ENCODE results near the gene MAGEA8. TPM values are rescaled to one million over a fixed set of nuclear protein-coding genes. Genes with fewer than 3 reads are reported as not detected.

Gene MAGEA8
- total RNA-seq, 1 donor from 2014 or later: not detected

- peaks cover 5% of the 10 kb centered on the region for H3K9me3 Mint-ChIP-seq (ENCODE audit: unreplicated experiment)
- H3K4me3 Mint-ChIP-seq (ENCODE audit: unreplicated experiment): no peak overlapping the region
Observed at GRCh38 chrX:149851864-149852263, 29.1 kb upstream of the MAGEA8 start.

GRCh38 chrX:149853925-149854324, 27.1 kb upstream of the MAGEA8 start:
- H3K36me3 Mint-ChIP-seq (ENCODE audit: unreplicated experiment): no peaks in the 10 kb centered on the region
- no peaks in the 10 kb centered on the region for H3K27me3 Mint-ChIP-seq (ENCODE audit: unreplicated experiment)
- no peak overlapping the region for H3K4me3 Mint-ChIP-seq (ENCODE audit: unreplicated experiment)
- no peak overlapping the region for H3K27ac Mint-ChIP-seq (ENCODE audit: unreplicated experiment)
- H3K9me3 Mint-ChIP-seq (ENCODE audit: unreplicated experiment): peaks cover 5% of the 10 kb centered on the region
- no peak for DNase-seq (ENCODE audit: extremely low spot score, unreplicated experiment)
- no peaks in the 10 kb centered on the region for H3K4me1 Mint-ChIP-seq (ENCODE audit: unreplicated experiment)
- no peak for TF ChIP-seq CTCF (IDR thresholded peaks at IDR 0.05)

More at GRCh38 chrX:149851864-149852263, 29.1 kb upstream of the MAGEA8 start:
- Mint-ChIP-seq H3K27me3 (ENCODE audit: unreplicated experiment) (no peaks in the 10 kb centered on the region), H3K4me1 (ENCODE audit: unreplicated experiment) (no peaks in the 10 kb centered on the region), H3K27ac (ENCODE audit: unreplicated experiment) (no peak overlapping the region), H3K36me3 (ENCODE audit: unreplicated experiment) (no peaks in the 10 kb centered on the region)
- TF ChIP-seq CTCF (IDR thresholded peaks at IDR 0.05): no peak
- DNase-seq (ENCODE audit: extremely low spot score, unreplicated experiment): no peak

GRCh38 chrX:149858592-149858991, 22.4 kb upstream of the MAGEA8 start:
- peaks cover 3% of the 10 kb centered on the region for H3K27me3 Mint-ChIP-seq (ENCODE audit: unreplicated experiment)
- no peak for TF ChIP-seq CTCF (IDR thresholded peaks at IDR 0.05)
- H3K36me3 Mint-ChIP-seq (ENCODE audit: unreplicated experiment): no peaks in the 10 kb centered on the region
- no peak for DNase-seq (ENCODE audit: extremely low spot score, unreplicated experiment)
- no peak overlapping the region for H3K4me3 Mint-ChIP-seq (ENCODE audit: unreplicated experiment)
- no peaks in the 10 kb centered on the region for H3K4me1 Mint-ChIP-seq (ENCODE audit: unreplicated experiment)
- H3K27ac Mint-ChIP-seq (ENCODE audit: unreplicated experiment): no peak overlapping the region
- peaks cover 29% of the 10 kb centered on the region for H3K9me3 Mint-ChIP-seq (ENCODE audit: unreplicated experiment)

- peaks cover 29% of the 10 kb centered on the region for H3K9me3 Mint-ChIP-seq (ENCODE audit: unreplicated experiment)
- H3K4me1 Mint-ChIP-seq (ENCODE audit: unreplicated experiment): no peaks in the 10 kb centered on the region
- no peak for TF ChIP-seq CTCF (IDR thresholded peaks at IDR 0.05)
- H3K4me3 Mint-ChIP-seq (ENCODE audit: unreplicated experiment): no peak overlapping the region
- peaks cover 3% of the 10 kb centered on the region for H3K27me3 Mint-ChIP-seq (ENCODE audit: unreplicated experiment)
- DNase-seq (ENCODE audit: extremely low spot score, unreplicated experiment): no peak
- no peaks in the 10 kb centered on the region for H3K36me3 Mint-ChIP-seq (ENCODE audit: unreplicated experiment)
- H3K27ac Mint-ChIP-seq (ENCODE audit: unreplicated experiment): no peak overlapping the region
Observed at GRCh38 chrX:149860445-149860844, 20.5 kb upstream of the MAGEA8 start.

GRCh38 chrX:149865390-149865789, 15.6 kb upstream of the MAGEA8 start:
- TF ChIP-seq CTCF (IDR thresholded peaks at IDR 0.05): no peak
- H3K4me1 Mint-ChIP-seq (ENCODE audit: unreplicated experiment): no peaks in the 10 kb centered on the region
- no peak overlapping the region for H3K27ac Mint-ChIP-seq (ENCODE audit: unreplicated experiment)
- H3K36me3 Mint-ChIP-seq (ENCODE audit: unreplicated experiment): no peaks in the 10 kb centered on the region
- DNase-seq (ENCODE audit: extremely low spot score, unreplicated experiment): no peak
- peaks cover 3% of the 10 kb centered on the region for H3K27me3 Mint-ChIP-seq (ENCODE audit: unreplicated experiment)
- peaks cover 19% of the 10 kb centered on the region for H3K9me3 Mint-ChIP-seq (ENCODE audit: unreplicated experiment)
- H3K4me3 Mint-ChIP-seq (ENCODE audit: unreplicated experiment): no peak overlapping the region
